Activated T-helper 9 cell treated with anti-CD3 and anti-CD28 coated beads, Interleukin-2, amount 50 U/mL, for 16 hours (primary cell): Measurements from ENCODE around the gene DPRX.

Source experiments
- DNase-seq: peaks from one replicate; pipeline ENCODE4 v3.0.0-alpha.2; 2020; ENCODE audit warnings: low read depth

DPRX gene, protein sequence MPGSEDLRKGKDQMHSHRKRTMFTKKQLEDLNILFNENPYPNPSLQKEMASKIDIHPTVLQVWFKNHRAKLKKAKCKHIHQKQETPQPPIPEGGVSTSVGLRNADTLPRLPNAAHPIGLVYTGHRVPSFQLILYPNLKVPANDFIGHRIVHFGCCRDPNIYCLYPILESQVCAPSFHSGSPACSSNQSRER

GRCh38 chr19:53631949-53632407, at the start of gene DPRX:
DPRX (plus strand) TSS chr19:53631999; CDS start chr19:53632107, 108 bp downstream.
- no peak for DNase-seq

GRCh38 chr19:53583181-53583580, 48.6 kb upstream of the DPRX start:
- DNase-seq, result no peak

DNA sequence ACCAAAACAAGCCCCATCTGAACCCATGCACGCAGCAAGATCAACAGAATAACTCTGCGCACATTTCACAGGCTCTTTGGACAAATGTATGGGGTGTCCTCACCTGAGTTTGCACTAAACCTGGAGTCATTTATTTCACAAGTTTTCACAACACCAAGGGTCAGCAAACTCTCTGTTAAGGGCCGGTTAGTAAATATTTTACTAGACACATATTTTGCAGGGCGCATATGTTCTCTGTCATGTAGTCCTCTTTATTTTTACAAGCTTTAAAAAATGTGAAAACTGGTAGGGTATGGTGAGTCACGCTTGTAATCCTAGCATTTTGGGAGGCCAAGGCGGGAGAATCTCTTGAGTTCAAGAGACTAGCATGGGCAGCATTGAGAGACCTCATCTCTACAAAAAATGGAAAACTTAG, 45.5 kb upstream of the DPRX start:
- DNase-seq, result no peak

DNA sequence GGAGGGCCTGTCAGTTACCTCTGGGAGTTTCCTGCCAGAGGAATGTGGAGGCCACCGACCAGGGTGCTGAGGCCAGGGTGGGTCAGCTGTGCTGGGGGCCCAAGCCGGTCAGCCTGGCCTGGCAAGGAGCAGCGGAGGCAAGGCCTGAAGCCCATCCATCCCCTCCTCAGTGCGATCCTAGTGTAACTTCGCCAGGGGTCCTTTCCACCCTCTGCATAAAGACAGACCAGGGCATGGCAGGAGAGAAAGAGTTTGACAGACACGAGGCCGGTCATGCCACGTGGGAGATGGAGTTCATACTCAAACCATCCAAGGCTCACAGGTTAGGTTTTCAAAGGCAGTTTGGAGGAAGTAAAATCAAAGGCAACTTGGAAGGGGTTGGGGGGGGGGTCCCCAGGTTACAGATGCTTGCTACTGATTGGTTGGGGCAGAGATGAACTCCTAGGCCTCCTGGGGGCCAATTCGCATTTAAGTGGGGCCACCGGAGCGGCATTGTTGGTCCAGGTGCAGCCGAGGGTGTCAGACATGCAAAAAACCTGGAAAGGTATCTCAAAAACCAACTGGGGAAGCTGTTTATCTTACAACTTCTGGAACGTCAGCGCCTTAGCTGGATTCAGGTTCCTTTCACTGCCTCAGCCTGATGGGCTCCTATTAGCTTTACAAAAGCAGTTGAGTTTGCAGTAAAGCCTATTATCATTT, 36.8 kb upstream of the DPRX start:
- DNase-seq, result no peak

- DNase-seq, result no peak
Observed at GRCh38 chr19:53595510-53595867, 36.3 kb upstream of the DPRX start.

DNA sequence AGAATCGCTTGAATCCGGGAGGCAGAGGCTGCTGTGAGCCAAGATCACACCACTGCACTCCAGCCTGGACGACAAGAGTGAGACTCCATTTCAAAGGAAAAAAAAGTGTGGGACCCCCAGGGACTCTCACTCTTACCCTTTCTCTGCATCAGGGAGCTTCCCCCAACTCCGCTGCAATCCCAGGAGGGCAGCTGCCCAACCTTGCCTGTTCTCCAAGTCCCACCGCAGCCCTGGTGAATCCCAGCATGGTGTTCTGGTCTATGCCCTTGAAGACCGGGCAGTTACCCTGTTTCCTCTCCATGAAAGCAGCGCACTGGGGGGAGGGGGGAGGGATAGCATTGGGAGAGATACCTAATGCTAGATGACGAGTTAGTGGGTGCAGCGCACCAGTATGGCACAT, 35.7 kb upstream of the DPRX start:
- DNase-seq, result no peak

- DNase-seq, result no peak
Observed at GRCh38 chr19:53597023-53597422, 34.8 kb upstream of the DPRX start.

GRCh38 chr19:53598361-53598760, 33.4 kb upstream of the DPRX start:
- no peak for DNase-seq

DNA sequence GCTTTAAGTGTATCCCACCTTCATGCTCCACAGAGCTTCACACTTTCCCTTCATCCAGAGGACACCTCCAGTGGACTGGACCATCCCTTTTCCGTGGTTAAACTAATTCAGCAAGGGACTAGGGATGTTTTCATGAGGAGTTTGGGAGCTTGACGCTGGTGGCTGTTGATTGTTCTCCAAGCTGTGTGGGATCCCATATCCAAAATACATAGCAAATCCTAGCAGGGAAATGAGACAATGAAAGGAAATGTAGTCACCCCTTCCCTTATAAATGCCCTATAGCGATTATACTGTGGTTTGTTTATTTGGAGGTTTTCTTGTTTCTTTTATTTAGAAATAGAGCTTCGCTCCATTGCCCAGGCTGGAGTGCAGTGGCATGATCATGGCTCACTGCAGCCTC, 31.6 kb upstream of the DPRX start:
- no peak for DNase-seq

DNA sequence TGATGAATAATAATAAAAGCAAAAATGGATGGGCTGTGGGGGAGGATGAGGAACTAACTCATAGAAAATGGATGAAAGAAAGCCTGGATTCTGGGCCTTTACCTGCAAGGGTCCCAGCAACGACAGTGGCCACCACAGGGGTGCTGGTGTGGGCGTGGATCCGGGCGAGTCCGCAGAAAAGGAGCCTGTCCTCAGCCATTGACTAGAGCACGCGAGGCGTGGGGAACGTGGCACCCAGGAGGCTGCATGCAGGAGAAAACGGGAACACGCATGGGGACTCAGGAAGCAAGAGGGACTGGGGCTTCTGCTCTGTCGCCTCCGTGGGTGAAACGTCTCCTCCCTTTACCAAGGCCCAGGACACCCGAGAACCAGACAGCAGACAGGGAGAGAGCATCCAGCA, 25.8 kb upstream of the DPRX start:
- no peak for DNase-seq

DNA sequence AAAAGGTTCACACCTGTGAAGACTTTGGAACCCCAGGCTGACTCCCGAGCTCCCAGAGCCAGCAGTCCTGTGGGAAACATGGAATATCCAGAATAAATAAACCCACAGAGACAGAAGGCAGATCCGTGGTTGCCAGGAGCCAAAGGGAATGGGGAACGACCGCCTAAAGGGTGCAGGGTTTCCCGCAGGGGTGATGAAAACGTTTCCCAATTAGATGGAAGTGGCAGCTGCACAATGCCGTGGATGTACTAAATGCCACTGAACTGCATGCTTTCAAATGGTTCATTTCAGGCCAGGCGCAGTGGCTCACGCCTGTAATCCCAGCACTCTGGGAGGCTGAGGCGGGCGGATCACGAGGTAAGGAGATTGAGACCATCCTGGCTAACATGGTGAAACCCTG, 23.4 kb upstream of the DPRX start:
- DNase-seq, result no peak

- no peak for DNase-seq
Observed at GRCh38 chr19:53612762-53613526, 18.9 kb upstream of the DPRX start.

GRCh38 chr19:53621885-53622740, 9.7 kb upstream of the DPRX start:
- DNase-seq, result no peak

DNA sequence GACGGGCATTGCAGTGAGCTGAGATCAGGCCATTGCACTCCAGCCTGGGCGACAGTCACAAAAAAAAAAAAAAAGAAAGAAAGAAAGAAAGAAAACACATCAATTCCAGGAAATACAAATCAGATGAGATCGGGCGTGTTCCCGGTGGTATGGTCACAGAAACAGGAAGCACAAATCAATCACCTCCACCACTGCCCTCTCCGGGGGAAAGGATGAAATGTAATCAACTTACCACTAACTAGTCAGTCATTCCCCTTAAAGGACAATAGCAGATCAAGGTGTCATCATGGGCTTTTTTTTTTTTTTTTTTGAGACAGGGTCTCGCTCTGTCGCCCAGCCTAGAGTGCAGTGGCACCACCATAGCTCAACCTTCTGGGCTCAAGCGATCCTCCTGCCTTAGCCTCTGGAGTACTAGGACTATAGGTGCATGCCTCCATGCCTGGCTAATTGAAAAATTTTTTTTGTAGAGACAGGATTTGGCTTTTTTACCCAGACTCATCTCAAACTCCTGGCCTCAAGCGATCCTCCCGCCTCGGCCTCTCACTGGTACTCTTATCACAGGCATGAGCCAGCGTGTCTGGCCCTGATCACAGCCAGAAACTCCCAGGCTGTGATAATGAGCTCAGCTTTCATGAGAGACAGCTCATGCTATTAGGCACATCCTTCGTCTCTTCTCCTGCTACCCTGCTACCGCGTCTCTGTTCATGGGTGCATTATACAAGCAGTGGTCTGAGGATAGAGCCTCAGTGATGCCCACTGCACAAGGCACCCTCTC, 6.8 kb upstream of the DPRX start:
- no peak for DNase-seq

DNA sequence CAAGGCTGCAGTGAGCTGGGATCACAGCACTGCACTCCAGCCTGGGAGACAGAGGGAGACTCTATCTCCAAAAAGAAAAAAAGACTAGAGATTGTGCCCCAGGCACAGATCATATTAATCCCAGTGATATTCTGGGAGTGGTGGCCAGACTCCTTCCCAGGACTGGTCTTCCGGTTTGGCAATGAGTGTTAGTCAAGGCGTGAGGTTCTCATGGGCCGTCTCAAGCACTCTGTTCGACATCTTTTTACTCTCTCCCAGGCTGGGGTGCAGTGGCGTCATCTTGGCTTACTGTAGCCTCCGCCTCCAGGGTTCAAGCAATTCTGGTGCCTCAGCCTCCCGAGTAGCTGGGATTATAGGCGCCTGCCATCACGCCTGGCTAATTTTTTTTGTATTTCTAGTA, 5.3 kb upstream of the DPRX start:
- DNase-seq, result no peak

- no peak for DNase-seq
Observed at GRCh38 chr19:53626976-53627375, 4.8 kb upstream of the DPRX start.

GRCh38 chr19:53634768-53635167, 3.0 kb downstream of the DPRX start:
- no peak for DNase-seq

- no peak for DNase-seq
Observed at GRCh38 chr19:53639471-53639870, 7.7 kb downstream of the DPRX start.

DNA sequence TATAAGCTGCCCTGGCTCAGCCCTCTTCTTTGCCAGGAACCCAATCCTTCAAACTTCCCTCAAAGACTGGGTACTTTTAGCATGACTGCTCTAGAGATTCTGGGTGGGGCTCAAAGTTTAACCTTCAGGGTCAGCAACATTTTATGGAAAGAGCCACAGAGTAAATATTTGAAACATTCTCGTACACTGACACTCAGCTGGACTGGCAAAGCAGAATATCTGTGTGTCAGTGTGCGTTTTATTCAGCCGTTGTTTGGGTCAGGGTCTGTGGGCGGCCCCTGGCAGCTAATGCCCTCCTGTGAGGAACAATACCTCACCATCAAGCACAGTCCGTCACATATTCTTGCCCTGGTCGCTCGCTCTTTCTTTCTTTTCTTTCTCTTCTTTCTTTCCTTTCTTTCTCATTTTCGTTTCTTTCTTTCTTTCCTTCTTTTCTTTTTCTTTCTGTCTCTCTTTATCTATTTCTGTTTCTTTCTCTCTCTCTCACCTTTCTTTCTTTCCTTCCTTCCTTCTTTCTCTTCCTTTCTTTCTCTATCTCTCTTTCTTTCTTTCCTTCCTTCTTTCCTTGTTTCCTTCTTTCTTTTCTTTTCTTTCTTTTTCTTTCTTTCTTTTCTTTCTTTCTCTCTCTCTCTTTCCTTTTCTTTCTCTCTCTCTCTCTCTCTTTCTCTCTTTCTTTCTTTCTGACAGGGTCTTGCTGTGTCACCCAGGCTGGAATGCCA, 10.7 kb downstream of the DPRX start:
- no peak for DNase-seq

DNA sequence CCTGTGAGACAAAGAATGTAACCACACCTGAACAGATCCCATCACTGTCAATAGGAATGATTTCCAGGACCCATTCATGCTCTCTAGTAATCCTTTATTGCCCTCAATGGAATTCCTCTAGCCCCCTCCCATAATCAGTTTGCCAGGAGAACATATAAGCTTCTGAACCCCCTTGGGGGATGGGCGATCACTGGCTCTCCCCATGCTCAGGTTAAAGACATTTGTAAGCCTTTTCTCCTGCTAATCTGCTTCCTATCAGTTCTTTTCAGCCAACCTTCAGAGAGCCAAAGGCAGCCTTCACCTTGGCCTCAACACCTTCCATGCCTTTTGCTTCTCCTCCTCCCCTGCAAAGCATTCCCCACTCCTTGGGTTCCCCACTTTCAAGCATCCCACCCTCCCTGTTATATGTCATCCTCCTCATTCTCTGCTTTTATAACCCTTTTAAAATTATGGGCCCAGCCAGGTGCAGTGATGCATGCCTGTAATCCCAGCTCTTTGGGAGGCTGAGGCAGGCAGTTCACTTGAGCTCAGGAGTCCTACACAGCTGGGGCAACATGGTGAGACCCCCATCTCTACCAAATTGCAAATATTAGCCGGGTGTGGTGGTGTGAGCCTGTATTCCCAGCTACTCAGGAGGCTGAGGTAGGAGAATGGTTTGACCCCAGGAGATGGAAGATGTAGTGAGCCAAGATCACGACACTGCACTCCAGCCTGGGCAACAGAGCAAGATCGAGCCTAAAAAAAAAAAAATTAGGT, 12.4 kb downstream of the DPRX start:
- DNase-seq, result no peak
